Medulla oblongata (tissue), 1 donor: Measurements from ENCODE around the gene KIF18A.

ENCODE experiments used
- DNase-seq: peaks from one replicate; pipeline ENCODE4 v3.0.0-alpha.2; 2015; ENCODE audit errors: extremely low spot score

Gene KIF18A

GRCh38 chr11:28043930-28044709, 63.8 kb downstream of the KIF18A start:
- DNase-seq: no peak

DNA sequence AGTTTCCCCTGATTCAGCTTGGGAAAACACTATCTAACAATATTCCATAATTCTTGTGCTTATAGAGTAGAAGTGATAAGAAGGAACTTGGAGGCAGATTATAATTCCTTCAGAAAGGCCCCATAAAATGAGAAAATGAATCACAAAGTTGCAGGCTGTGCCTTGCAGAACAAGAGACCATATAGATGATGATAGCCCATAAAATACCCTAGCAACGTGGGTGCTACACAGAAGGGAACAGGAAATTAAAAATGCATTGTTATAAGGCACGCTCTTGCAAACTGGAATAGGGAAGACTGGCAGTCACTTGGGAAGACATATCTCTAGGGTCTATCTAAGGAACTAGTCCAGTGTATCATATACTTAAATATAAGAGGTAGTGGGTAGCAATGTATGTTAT, 67.6 kb downstream of the KIF18A start:
- DNase-seq: no peak

GRCh38 chr11:28038775-28039174, 69.2 kb downstream of the KIF18A start:
- no peak for DNase-seq

DNA sequence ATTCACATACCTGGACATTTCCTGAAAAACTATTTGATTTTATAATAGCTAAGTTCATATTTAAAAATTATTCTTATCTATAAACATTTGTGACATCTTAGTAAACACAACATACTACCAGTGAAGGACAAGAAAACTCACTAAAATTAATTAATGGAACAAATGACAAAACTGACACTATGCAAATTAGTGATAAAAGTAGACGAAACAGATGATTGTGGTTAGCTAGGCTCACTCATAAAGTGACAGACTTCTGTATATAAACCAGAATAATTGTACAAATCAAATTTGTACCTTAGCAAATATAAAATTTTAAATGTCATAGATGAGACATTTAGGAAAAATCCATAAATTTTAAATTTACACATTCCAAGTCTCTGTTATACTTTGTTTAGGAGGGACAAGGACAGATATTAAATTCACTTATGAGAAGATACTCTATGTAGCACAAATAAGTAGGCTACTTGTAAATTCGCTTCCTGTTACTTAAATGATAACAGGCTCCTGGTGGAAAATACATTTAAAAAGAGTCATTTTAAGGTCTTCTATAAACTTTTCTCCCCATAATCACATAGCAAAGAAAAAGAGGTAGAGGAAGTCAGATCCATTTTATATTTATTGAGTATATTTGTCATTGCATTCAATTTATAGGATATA, 81.2 kb downstream of the KIF18A start:
- no peak for DNase-seq

DNA sequence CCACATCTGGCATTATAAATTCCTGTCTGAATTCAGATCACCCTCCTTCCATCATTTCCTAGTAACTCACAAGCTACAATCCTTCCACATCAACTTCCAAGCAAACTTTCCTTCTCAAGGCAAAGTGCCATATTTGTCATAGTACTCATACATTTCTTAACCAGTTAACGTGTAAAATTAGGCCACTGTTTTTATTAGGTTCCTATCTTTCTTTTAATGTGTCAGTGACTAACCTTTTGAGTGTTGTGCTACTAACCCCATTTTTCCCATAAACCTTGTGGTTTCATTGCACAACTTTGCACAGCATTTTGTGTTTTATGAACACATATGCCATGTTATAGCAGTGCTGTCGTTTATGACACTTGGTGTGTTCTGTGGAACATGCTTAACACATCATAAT, 90.1 kb downstream of the KIF18A start:
- DNase-seq: no peak

GRCh38 chr11:28011813-28012212, 96.1 kb downstream of the KIF18A start:
- no peak for DNase-seq

DNA sequence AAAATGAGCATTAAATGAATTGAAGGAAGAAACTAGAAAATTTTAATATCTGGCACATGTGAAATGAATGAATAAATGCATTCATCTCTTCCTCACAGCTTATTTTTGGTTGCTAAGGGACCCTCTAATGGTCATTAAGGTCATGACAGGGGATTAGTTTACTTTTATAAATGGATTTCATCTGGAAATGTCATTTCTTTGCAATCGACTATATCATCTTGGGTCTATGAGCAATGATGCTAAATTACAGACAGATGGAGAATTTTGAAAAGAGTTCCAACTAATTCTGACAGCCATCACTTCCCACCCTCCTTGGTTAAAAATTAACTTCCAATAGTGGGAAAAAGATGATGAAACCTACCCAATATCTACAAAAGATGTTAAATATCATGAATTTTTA, 98.0 kb downstream of the KIF18A start:
- DNase-seq: no peak

DNA sequence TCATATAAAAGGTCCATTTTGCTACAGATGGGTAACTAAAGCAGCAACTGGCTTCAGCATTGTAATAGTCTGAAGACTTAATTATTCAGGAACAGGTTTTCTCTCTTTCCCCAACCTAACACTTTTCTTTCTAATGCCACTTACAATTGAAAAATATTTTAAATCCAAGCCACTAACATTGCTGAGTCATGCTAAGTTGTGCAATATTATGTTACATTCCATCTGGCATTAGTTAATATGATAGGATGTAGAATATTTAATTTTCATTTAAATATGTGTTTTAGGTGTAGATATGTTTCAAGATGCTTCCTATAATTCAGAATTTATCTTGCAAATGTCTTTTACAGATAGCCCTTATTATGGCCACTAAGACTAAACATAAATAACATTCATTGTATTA, 98.6 kb downstream of the KIF18A start:
- no peak for DNase-seq

DNA sequence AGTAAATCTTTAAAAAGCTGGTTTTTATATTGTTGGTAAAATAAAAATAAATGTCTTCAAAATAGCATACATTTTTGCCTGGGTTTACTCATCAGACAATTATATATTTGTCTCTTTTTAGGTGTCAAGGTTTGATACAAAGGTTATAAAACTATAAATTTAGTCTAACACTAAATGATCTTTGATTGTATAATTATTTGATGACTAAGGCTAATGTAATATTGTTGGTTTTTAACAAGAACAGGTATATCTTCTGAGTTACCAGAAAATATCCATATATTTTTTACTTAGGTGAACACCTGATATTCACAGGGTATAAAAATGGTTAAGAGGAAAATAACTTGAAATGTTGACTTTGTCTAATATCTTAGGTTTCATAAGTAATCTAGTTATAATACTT, 104.3 kb downstream of the KIF18A start:
- DNase-seq: no peak

- DNase-seq: no peak
Observed at GRCh38 chr11:27998552-27998951, 109.4 kb downstream of the KIF18A start.

DNA sequence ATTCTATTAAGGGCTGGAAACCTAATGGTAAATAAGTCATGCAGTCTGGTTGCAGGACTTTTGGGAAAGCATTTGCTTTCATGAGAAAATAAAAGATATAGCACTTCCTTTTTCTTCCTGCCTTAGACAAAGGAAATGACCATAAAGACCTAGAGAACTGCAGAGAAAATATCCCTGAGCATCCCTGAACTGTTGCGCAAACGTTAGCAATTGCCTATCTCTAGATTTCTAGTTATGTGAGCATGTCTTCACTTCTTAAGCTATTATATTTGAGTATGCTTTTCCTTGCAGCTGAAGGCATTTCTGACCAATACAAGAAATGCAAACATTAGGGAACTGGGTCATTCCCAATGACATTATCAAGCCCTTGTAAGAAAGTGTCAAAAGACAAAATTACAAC, 110.6 kb downstream of the KIF18A start:
- DNase-seq: no peak

DNA sequence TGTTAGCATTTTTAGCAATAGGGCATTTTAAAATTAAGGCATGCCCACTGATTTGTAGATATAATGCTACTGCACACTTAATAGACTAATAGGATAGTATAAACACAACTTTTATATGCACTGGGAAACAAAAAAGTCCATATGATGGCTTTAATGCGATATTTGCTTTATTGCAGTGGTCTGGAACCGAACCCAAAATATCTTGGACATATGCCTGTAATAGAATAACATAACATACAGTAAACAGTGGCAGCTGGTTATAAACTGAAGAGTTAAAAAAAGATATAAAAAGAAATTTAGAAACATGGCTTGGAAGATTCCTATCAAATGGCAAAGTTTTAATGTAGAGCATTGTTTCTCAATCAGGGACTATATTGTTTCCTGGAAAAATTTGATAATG, 111.9 kb downstream of the KIF18A start:
- no peak for DNase-seq

DNA sequence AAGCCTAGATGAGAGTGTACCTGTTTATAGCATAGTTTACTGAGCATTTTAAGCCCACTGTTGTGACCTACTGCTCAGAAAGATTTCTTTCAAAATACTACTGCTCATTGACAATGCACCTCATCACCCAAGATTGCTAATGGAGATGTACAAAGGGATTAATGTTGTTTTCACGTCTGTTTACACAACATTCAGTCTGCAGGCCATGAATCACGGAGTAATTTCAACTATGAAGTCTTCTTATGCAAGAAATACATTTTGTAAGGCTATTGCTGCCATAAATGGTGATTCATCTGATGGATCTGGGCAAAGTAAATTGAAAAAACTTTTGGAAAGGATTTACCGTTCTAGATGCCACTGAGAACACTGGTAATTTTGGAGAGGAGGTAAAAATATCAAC, 112.9 kb downstream of the KIF18A start:
- DNase-seq: no peak

DNA sequence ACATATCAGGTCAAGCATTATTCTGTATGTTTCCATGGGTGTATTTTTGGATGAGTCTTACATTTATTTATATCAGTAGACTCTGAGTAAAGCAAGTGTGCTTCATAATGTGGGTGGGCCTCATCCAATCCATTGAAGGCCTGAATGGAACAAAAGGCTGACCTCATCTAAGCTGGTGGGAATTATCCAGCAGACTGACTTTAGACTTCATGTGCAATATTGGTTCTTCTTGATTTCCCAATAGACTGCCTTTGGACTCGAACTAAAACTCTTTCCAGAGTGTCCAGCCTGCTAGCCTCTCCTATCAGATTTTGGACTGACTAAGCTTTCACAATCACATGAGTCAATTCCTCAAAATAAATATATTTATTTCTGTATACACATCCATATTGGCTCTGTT, 116.2 kb downstream of the KIF18A start:
- DNase-seq: no peak

- DNase-seq: no peak
Observed at GRCh38 chr11:27977527-27977926, 130.4 kb downstream of the KIF18A start.

GRCh38 chr11:27977031-27977430, 130.9 kb downstream of the KIF18A start:
- no peak for DNase-seq

GRCh38 chr11:27976262-27976661, 131.7 kb downstream of the KIF18A start:
- no peak for DNase-seq

DNA sequence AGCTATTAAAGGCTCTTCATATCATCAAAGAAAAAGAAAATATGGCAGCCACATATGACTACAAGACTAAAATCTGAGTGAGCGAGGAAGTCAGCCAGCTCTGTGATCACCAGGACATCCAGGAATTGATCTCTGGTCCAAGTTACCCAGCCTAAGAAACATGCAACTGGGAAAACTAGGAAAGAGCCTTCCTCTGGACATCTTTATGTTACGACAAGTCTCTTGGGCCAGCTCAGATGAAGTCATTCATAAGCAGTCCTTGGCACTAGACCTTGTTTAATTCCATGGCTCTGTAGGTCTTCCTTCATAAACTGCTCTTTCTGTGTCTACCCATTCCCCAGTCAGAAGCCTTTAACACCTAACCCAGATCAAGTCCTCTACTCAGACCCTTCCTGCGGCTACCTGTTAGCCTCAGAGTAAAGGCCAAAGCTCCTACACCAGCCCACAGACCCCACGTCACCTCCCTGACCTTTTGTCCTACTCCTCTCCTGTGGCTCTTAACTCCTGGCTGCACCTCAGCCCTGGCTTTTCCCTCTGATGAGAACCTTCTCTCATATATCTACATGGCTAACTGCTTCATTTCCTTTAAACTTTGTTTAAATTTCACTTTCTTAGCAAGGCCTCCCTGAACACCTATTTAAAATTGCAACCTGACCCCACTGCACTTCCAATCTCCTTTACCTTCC, 134.0 kb downstream of the KIF18A start:
- no peak for DNase-seq

DNA sequence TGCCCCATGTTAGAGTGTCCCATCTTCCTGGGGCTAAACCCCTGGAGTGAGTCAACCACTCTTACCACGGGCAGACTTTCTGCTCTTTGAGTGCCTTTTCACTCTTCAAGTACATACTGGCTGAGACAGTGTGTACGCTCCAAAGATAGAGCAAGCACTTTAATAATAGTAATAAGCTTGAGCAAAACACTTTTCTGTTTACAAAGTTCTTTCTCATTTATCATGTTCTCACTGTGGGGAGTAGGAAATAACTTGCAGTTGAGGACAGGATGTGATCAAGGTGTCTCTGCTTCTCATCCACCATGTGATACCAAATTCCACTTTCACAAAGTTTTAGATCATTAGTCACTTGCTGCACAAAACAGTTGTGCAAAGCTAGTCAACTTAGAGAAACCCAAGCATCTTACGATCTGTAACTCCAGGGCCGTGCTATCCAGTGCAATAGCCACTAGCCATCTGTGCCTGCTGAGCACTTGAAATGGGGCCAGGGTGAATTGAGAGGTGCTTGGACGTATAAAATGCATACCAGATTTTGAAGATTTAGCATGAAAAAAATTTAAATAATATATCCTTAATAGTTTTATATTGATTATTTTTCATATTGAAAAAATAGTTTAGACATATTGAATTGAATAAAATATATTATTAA, 135.3 kb downstream of the KIF18A start:
- DNase-seq: no peak

- DNase-seq: no peak
Observed at GRCh38 chr11:27971171-27971570, 136.8 kb downstream of the KIF18A start.
